Memory B cell (primary cell): Measurements from ENCODE around the gene PHACTR1.
A peak's percentile ranks its signal among the peaks of the same experiment; 100 is the strongest.

Source experiments
- ATAC-seq: fragments of 150-1000 bp; cut with Tn5 transposase; 2 replicates; pipeline ENCODE4 v1.10.0; 2021; ENCODE audit warnings: low read depth, mild to moderate bottlenecking, moderate library complexity
- DNase-seq, 2 donors: peaks; one replicate each; pipeline ENCODE4 v3.0.0; 2022; ENCODE audit warnings: low spot score in 2 of 2
- H3K27ac Mint-ChIP-seq: one replicate; pipeline ENCODE4 v1.8.0; 2022; ENCODE audit warnings: mild to moderate bottlenecking, moderate library complexity, mixed read lengths
- H3K27me3 Mint-ChIP-seq: one replicate; pipeline ENCODE4 v1.8.0; 2022; ENCODE audit warnings: mixed read lengths
- H3K36me3 Mint-ChIP-seq: one replicate; pipeline ENCODE4 v1.8.0; 2022; ENCODE audit warnings: mild to moderate bottlenecking, mixed read lengths
- H3K4me1 Mint-ChIP-seq: one replicate; pipeline ENCODE4 v1.8.0; 2022; ENCODE audit warnings: mixed read lengths
- H3K4me3 Mint-ChIP-seq: one replicate; pipeline ENCODE4 v1.8.0; 2022; ENCODE audit warnings: mild to moderate bottlenecking, moderate library complexity, mixed read lengths
- H3K9me3 Mint-ChIP-seq: one replicate; pipeline ENCODE4 v1.8.0; 2022; ENCODE audit warnings: mixed read lengths

PHACTR1 gene

DNA sequence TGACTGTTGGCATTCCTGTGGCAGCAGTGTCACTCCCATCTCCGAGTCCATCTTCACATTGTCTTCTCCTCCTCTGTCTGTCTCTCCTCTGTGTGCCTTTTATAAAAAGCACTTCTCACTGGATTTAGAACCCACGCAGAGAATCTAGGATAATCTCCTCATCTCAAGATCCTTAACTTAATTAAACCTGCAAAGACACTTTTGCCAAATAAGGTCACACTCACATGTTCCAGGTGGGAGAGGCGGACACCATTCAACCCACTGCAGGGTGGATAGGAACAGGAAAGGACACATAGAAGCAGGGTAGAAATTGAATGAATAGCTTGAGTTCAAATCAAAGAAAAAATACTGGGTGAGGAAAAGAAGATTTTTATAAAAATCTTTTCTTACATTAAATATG lies 292.5 kb downstream of the PHACTR1 start:
- Mint-ChIP-seq H3K4me1 (peaks cover 2% of the 10 kb centered on the region), H3K4me3 (no peak overlapping the region), H3K27ac (no peak overlapping the region), H3K27me3 (peaks cover 26% of the 10 kb centered on the region), H3K36me3 (no peaks in the 10 kb centered on the region), H3K9me3 (no peaks in the 10 kb centered on the region)
- no peak for ATAC-seq
- no peak for DNase-seq

DNA sequence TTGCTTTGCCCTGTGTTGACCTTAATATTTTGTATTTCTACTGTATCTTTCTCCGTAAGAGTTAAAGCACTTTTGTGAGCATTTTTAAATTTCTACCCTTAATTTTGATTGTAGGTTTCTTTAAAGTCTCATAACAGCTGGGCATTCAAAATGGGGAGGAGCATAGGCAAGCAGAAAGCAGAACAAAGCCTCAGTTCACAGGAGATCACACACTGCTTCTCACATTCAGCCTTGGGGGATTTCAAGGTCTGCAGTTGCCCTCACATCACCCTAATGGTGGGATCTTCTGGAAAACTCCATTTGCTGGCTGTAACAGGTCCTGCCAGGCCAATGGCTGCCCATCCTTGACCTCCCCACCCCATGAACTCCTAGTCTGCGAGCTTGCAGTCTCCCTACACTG lies 292.9 kb downstream of the PHACTR1 start:
- no peaks in the 10 kb centered on the region for H3K36me3 Mint-ChIP-seq
- no peaks in the 10 kb centered on the region for H3K9me3 Mint-ChIP-seq
- ATAC-seq, result no peak
- H3K4me3 Mint-ChIP-seq, result no peak overlapping the region
- H3K27ac Mint-ChIP-seq, result no peak overlapping the region
- H3K4me1 Mint-ChIP-seq, result peaks cover 2% of the 10 kb centered on the region
- no peak for DNase-seq
- peaks cover 27% of the 10 kb centered on the region for H3K27me3 Mint-ChIP-seq

DNA sequence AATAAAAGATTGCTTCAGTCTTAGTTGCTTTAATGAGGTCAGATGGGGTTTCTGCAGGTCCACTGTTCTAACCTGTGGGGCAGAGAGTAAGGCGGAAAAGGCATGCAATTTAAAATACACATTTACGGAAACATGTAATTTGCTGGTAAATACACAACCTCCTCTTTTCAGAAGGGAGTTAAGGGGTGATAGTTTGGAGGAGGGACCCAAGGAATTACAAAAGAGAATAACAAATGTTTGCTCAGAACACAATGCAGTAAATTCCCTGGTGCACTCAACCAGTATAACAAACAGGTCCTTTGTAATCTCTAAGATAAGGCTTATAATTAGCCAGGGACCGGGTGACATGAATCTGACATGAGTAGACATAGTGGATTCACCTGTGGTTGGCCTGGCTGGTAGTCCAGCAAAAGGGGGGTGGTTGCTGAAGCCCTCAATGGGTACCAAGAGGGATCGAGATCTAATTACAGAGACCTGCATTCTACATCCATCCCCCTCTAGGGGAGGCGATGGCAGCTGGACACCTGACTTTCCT lies 295.1 kb downstream of the PHACTR1 start:
- H3K9me3 Mint-ChIP-seq, result no peaks in the 10 kb centered on the region
- ATAC-seq (no peak), DNase-seq (no peak)
- H3K36me3 Mint-ChIP-seq, result no peaks in the 10 kb centered on the region
- peaks cover 30% of the 10 kb centered on the region for H3K27me3 Mint-ChIP-seq
- H3K27ac Mint-ChIP-seq, result no peak overlapping the region
- peaks cover 2% of the 10 kb centered on the region for H3K4me1 Mint-ChIP-seq
- no peak overlapping the region for H3K4me3 Mint-ChIP-seq

DNA sequence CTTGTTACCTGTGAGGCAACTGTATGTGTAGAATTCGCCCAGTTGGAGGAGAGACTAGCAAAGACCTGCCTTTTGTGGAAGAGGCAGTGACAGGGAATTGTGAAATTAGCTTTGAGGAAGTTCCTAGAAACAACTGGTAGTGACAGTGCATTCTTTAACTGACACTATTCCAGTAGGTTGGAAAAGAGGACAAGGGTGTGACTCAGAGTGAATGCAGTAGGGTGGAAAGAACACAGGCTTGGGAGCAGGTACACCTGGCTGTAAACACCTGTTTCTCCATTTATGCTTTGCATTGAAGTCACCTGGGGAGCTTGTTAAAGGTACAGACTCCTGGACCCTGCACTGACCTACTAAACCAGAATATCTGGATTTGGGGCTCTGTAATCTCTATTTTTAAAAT lies 295.7 kb downstream of the PHACTR1 start:
- DNase-seq (no peak), ATAC-seq (no peak)
- Mint-ChIP-seq H3K36me3 (no peaks in the 10 kb centered on the region), H3K27me3 (peaks cover 31% of the 10 kb centered on the region), H3K4me1 (peaks cover 2% of the 10 kb centered on the region), H3K27ac (no peak overlapping the region), H3K9me3 (no peaks in the 10 kb centered on the region), H3K4me3 (no peak overlapping the region)

DNA sequence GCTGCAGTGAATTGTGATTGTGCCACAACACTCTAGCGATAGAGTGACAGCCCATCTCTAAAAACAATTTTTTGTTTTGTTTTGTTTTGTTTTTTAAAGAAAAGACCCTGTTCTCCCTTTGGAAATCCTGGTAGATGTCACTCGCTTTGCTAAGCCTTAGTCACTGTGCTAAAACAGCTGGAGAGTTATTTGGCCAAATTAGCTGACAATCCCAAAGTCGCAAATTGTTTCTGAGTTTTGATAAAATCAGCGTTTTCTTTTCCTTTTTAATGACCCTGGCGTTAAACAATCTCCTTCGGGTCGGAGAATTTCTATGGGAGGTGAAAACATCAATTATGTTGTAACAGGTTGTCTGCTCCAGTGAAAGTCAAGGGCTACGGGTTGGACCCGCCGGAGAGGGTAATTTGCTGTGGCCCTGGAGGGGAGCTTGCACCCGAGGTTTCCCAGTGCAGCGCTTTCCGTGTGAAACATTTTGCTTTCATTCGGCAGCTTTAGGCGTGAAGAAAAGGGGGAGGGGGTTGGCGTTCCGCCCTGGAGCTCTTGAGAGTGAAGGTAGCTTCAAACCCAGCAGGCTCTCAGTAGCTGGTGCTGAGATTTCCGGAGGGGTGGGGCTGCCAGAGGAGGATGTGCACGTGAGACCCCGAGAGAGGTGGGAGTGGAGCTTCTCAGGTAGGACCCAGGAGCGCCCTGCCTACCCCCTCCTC lies 296.6 kb downstream of the PHACTR1 start:
- no peaks in the 10 kb centered on the region for H3K36me3 Mint-ChIP-seq
- DNase-seq, result no peak
- no peaks in the 10 kb centered on the region for H3K9me3 Mint-ChIP-seq
- H3K27ac Mint-ChIP-seq, result no peak overlapping the region
- ATAC-seq, result peak; percentile 14
- peaks cover 2% of the 10 kb centered on the region for H3K4me1 Mint-ChIP-seq
- peaks cover 31% of the 10 kb centered on the region for H3K27me3 Mint-ChIP-seq
- H3K4me3 Mint-ChIP-seq, result peak overlapping the region; percentile 74

DNA sequence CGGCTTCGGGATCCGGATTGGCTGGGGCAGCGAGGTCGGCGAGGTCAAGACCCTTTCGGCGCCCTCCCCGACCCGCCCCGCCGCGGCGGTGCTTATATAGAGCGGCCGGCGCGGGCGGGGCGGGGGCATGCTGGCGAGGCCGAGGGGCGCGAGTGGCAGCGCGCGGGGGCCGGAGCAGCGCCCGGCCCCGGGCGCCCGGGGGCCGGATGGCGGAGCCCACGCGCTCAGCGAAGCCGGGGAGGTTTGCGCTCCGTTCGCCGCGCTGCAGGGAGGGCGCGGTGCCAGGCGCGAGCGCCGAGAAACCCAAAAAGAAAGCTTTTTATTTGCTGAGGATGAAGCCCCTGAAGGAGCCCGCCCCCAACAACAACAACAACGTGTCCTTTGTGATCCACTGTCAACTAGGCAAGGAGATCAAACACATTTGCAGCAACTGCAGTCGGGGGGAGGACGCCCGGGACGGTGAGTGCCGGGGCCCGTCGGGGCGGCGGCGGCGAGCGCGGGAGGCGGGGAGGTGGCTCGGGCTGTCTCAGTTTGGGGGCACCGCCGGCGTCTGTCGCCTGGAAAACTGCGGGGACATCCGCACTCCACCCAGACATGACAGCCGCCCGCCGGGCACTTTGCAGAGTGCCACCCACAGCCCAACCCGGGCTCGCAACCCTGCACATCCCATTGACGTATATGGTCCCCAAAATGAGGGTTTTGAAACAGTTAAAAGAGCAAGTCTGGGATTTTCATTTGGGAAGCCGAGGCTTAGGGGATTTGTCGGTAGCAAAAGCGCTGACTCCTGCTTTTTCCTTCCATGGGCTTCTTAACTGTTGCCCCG lies 297.3 kb downstream of the PHACTR1 start:
- no peak overlapping the region for H3K27ac Mint-ChIP-seq
- no peaks in the 10 kb centered on the region for H3K36me3 Mint-ChIP-seq
- no peak for DNase-seq
- H3K4me1 Mint-ChIP-seq, result peaks cover 2% of the 10 kb centered on the region
- ATAC-seq, result no peak
- peaks cover 31% of the 10 kb centered on the region for H3K27me3 Mint-ChIP-seq
- peak overlapping the region; percentile 74 for H3K4me3 Mint-ChIP-seq
- H3K9me3 Mint-ChIP-seq, result no peaks in the 10 kb centered on the region

DNA sequence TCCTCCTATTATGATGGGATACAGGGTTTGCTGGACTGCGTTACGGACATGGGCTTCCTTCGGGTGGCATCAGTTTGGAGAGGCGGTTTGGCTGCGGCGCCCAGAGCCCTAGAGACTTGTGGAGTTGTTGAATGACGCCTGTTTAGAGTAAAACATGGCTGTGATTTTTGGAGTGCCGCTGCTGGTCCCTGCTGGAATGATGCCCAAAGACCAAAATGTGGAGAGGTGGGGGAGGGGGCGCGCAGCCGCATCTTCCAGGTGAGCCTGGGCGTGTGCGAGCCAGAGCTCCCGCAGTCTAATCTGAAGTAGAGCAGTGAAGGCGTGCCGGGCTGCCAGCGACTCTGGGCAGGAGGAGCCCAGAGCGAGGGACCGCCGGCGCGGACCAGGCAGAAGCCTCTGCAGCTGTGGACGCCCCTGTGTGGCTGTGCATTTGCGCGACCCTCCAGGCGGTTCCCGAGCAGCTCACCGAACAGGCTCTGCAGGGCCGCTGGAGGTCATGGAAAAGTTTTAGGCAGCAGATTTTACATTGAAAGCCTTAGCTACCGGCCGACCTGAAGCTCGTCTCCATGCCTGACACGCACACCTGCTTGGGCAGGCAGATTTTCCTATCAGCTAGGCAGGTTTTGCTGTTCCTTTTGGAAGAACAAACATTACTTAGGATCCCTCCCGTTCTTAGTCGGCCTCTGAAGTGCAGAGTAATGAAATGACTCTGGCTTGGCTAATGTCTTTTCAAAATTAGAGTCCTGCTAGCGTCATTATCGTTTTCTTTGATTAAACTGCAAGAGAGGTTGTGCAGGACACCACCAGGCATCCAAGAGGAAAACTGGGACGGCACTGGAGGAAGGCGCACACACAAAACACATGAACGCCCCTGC lies 298.2 kb downstream of the PHACTR1 start:
- peaks cover 31% of the 10 kb centered on the region for H3K27me3 Mint-ChIP-seq
- no peak overlapping the region for H3K4me3 Mint-ChIP-seq
- H3K36me3 Mint-ChIP-seq, result no peaks in the 10 kb centered on the region
- ATAC-seq, result no peak
- no peak for DNase-seq
- H3K4me1 Mint-ChIP-seq, result peaks cover 2% of the 10 kb centered on the region
- H3K27ac Mint-ChIP-seq, result no peak overlapping the region
- H3K9me3 Mint-ChIP-seq, result no peaks in the 10 kb centered on the region

DNA sequence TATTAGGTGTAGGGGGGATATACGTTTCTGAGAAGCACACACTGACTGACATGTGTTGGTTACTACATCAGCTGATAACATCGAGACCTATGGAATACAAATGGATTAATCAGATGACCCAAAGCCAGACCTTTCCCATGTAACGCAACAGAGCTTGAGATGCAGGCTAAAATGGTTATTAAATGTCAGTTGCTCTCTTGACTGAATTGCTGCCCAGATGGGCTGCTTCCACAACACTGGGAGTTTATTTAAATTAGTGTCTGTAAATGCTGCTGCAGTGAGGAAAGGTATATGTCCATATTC lies 298.8 kb downstream of the PHACTR1 start:
- Mint-ChIP-seq H3K9me3 (no peaks in the 10 kb centered on the region), H3K27me3 (peaks cover 35% of the 10 kb centered on the region), H3K4me3 (no peak overlapping the region), H3K4me1 (peaks cover 2% of the 10 kb centered on the region), H3K36me3 (no peaks in the 10 kb centered on the region), H3K27ac (no peak overlapping the region)
- ATAC-seq, result no peak
- DNase-seq, result no peak

DNA sequence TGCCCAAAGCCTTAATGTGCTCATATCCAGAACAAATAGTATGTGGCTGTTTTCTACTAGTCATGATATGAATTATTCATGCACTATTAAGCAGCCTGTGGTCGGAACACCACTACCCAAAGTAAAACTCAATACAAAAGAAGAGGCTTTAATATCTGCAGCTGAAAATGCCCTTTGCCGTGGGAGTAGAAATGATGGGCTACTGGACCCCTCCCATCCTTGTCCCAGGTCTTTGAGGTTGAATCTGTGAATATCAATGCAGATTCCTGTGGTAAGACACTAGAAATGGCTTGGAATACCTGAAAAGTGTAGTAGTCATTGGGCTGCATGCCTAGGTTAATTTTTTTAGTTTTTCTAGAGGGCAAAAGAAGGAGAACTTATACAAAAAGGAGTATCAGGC lies 308.0 kb downstream of the PHACTR1 start:
- no peak for DNase-seq
- Mint-ChIP-seq H3K4me1 (no peaks in the 10 kb centered on the region), H3K27me3 (peaks cover 29% of the 10 kb centered on the region), H3K9me3 (no peaks in the 10 kb centered on the region), H3K36me3 (no peaks in the 10 kb centered on the region), H3K27ac (no peak overlapping the region), H3K4me3 (no peak overlapping the region)
- ATAC-seq, result no peak

DNA sequence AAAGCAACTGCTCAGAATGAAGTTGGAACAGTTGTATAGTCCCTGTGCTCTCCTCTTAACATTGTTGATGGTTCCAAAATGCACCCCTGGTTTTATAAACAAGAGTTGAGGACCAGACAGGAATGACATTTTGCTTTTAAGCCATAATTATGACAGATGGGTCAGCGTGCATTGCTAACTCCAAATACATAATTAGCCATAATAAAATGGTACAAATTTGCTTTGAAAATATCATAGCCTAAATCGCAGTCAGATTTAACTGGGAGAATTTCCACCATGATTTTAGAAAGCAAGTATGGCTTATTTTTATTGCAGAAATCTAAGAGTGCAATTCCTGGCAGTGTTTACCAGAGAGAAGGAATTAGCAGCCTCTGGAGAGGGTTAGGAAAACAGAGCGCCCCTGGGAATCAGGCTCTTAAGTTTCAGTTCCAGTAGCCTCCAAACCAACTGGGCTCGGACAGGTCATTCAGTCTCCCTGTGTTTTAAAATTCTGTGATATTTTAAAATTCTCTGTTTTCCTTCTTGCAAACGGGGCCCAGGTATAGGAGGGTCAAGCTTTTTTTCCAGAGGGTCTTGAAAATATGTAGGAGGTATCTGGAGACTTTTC lies 309.4 kb downstream of the PHACTR1 start:
- DNase-seq, result no peak
- H3K4me1 Mint-ChIP-seq, result no peaks in the 10 kb centered on the region
- no peak overlapping the region for H3K4me3 Mint-ChIP-seq
- no peaks in the 10 kb centered on the region for H3K9me3 Mint-ChIP-seq
- ATAC-seq, result no peak
- peaks cover 17% of the 10 kb centered on the region for H3K27me3 Mint-ChIP-seq
- H3K36me3 Mint-ChIP-seq, result no peaks in the 10 kb centered on the region
- H3K27ac Mint-ChIP-seq, result no peak overlapping the region

DNA sequence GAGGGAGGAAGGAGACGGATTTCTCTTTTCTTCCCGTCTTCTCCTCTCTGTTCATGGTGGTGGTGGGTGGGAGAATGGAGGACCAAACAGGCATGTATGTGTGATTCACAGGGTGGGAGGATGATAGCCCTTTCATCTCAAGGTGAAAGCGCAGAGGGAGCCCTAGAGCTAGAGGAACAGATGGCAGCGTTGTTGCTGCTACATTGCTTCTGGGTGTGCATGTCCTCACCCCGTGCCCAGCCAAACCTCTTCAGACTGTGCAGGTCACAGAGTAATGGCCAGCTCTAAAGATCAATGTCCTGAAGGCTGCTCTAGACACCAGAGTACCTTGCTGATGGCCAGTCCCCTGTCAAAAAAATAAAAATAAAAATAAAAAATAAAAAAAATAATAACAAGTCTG lies 310.0 kb downstream of the PHACTR1 start:
- DNase-seq, result no peak
- Mint-ChIP-seq H3K9me3 (no peaks in the 10 kb centered on the region), H3K4me1 (no peaks in the 10 kb centered on the region), H3K27ac (no peak overlapping the region), H3K4me3 (no peak overlapping the region), H3K27me3 (peaks cover 17% of the 10 kb centered on the region), H3K36me3 (no peaks in the 10 kb centered on the region)
- ATAC-seq, result no peak

DNA sequence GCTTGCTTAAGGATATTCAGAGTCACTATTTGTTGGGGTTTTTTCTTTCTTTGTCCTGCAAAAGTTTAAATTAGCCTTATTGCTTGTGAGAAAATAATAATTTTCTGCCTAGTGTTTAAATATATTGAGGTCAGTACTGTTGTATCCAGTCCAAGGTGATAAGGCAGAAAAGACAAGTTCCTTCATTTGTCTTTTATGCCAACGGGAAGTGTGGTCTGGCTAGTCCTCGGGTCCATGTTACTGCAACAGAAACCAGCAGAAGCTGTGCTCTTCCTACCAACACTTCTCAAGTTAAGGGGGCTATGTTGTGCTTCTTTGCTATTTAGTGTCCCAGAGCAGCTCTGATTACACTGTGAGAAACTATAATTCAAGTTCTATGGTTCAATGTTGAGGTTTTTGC lies 310.6 kb downstream of the PHACTR1 start:
- DNase-seq, result no peak
- no peak for ATAC-seq
- peaks cover 17% of the 10 kb centered on the region for H3K27me3 Mint-ChIP-seq
- H3K36me3 Mint-ChIP-seq, result no peaks in the 10 kb centered on the region
- H3K9me3 Mint-ChIP-seq, result no peaks in the 10 kb centered on the region
- H3K4me1 Mint-ChIP-seq, result no peaks in the 10 kb centered on the region
- no peak overlapping the region for H3K4me3 Mint-ChIP-seq
- H3K27ac Mint-ChIP-seq, result no peak overlapping the region

DNA sequence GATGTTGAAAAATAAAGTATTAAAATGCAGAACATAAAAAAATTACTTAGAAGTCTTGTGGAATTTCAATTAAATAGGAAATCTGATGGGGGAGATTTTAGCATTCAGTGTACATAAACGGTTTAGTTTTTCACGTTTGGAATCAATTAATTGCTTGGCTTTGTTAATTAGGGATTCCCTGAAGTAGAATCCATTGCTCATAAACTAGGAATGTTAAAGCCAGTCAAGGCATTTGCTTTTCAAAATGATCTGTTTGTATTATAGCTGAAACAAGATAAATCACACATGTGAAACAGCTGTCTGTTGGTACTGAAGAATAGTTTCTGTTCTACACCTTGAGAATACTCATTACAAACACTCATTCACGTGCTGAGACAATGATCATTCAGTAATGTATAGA lies 313.8 kb downstream of the PHACTR1 start:
- Mint-ChIP-seq H3K4me1 (no peaks in the 10 kb centered on the region), H3K27ac (no peak overlapping the region), H3K9me3 (no peaks in the 10 kb centered on the region), H3K4me3 (no peak overlapping the region), H3K36me3 (no peaks in the 10 kb centered on the region), H3K27me3 (peaks cover 8% of the 10 kb centered on the region)
- DNase-seq (no peak), ATAC-seq (no peak)

DNA sequence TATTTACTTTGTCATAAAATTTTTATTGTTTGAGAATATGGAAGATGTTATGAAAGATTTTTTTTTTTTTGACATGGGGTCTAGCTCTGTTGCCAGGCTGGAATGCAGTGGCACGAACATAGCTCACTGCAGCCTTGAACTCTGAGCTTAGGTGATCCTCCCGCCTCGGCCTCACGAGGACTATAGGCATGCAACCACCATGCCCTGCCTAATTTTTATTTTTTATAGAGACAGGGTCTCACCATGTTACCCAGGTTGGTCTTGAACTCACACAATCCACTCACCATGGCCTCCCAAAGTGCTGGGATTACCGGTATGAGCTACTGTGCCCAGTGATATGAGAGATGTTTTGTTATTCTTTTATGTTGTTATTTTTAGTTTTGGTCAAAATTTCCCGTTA lies 316.0 kb downstream of the PHACTR1 start:
- Mint-ChIP-seq H3K27ac (no peak overlapping the region), H3K9me3 (no peaks in the 10 kb centered on the region), H3K4me3 (no peak overlapping the region), H3K4me1 (no peaks in the 10 kb centered on the region), H3K36me3 (no peaks in the 10 kb centered on the region), H3K27me3 (peaks cover 12% of the 10 kb centered on the region)
- DNase-seq (no peak), ATAC-seq (no peak)
